ENCODE data around the gene DCPS.

DNA sequence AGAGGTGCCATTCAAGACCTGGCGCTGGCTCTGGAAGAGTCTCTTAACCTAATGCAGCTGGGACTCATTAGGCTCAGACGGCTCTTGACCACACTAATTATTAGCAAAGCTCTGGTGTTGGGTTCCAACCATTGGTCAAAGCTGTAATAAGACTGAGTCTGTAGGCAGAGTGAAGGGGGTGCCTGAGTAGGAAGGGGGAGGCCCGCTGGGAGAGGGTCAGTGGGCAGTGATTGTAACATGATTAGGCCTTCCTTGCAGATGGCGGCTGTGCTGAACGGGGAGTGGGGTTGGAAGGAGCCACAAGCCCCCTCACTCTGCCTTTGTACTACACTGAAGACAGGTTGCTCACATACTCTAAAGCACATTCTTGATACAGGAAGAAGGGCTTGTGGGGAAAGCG lies 40.4 kb upstream of the DCPS start:
- no peak for TF ChIP-seq POLR2AphosphoS5 (IDR thresholded peaks at IDR 0.05; ENCODE audit: insufficient read depth in 1 of 2, low read depth in 1 of 2)
- TF ChIP-seq, protein P1, sequence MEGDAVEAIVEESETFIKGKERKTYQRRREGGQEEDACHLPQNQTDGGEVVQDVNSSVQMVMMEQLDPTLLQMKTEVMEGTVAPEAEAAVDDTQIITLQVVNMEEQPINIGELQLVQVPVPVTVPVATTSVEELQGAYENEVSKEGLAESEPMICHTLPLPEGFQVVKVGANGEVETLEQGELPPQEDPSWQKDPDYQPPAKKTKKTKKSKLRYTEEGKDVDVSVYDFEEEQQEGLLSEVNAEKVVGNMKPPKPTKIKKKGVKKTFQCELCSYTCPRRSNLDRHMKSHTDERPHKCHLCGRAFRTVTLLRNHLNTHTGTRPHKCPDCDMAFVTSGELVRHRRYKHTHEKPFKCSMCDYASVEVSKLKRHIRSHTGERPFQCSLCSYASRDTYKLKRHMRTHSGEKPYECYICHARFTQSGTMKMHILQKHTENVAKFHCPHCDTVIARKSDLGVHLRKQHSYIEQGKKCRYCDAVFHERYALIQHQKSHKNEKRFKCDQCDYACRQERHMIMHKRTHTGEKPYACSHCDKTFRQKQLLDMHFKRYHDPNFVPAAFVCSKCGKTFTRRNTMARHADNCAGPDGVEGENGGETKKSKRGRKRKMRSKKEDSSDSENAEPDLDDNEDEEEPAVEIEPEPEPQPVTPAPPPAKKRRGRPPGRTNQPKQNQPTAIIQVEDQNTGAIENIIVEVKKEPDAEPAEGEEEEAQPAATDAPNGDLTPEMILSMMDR (IDR thresholded peaks at IDR 0.05) = no peak
